ENCODE measurements around the gene LHFPL3.

DNA sequence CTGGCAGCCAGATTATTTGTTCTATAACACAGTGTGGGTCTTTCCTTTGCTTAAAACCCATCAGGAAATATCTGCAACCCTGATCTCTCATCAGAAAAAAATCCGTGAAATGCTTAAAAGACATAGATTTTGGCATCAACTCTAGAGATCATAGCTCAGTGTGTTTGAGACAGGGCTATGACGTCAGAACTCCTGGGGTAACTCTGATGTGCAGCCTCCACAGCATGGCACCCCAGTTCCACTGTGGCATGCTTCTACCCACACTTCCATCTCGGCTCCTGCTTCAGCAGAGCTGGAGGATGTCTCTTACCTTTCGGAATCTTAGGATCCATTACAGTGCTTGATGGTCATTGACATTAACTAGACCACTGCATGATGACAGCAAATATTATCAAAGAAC is 205.7 kb downstream of the LHFPL3 start:
- TF ChIP-seq, protein P1, sequence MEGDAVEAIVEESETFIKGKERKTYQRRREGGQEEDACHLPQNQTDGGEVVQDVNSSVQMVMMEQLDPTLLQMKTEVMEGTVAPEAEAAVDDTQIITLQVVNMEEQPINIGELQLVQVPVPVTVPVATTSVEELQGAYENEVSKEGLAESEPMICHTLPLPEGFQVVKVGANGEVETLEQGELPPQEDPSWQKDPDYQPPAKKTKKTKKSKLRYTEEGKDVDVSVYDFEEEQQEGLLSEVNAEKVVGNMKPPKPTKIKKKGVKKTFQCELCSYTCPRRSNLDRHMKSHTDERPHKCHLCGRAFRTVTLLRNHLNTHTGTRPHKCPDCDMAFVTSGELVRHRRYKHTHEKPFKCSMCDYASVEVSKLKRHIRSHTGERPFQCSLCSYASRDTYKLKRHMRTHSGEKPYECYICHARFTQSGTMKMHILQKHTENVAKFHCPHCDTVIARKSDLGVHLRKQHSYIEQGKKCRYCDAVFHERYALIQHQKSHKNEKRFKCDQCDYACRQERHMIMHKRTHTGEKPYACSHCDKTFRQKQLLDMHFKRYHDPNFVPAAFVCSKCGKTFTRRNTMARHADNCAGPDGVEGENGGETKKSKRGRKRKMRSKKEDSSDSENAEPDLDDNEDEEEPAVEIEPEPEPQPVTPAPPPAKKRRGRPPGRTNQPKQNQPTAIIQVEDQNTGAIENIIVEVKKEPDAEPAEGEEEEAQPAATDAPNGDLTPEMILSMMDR (IDR thresholded peaks at IDR 0.05; ENCODE audit: extremely low read depth in 1 of 2, insufficient read depth in 1 of 2, low read depth in 1 of 2, low read length in 2 of 2): no peak
- TF ChIP-seq, protein P2, sequence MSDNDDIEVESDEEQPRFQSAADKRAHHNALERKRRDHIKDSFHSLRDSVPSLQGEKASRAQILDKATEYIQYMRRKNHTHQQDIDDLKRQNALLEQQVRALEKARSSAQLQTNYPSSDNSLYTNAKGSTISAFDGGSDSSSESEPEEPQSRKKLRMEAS (IDR thresholded peaks at IDR 0.05; ENCODE audit: insufficient read depth, insufficient read length): no peak

Measured in endothelial cell of umbilical vein (primary cell).